Parathyroid adenoma (tissue), 2 donors: ENCODE measurements around the gene TMPRSS12.
A peak's percentile ranks its signal among the peaks of the same experiment; 100 is the strongest.

Experiments
- H2AFZ ChIP-seq: fragments of 300-600 bp; sonication (generic); one replicate; pipeline ENCODE4 v1.7.0; 2017; ENCODE audit warnings: antibody characterized with exemption, mild to moderate bottlenecking
- H3K27ac ChIP-seq: fragments of 300-600 bp; sonication (generic); one replicate; pipeline ENCODE4 v1.7.0; 2017
- H3K27me3 ChIP-seq: fragments of 300-600 bp; sonication (generic); one replicate; pipeline ENCODE4 v1.7.0; 2017; ENCODE audit warnings: low read length; ENCODE audit not compliant: control insufficient read depth, insufficient read depth
- H3K36me3 ChIP-seq: fragments of 300-600 bp; sonication (generic); one replicate; pipeline ENCODE4 v1.7.0; 2017; ENCODE audit warnings: low read length; ENCODE audit not compliant: control insufficient read depth, insufficient read depth
- H3K4me1 ChIP-seq: fragments of 300-600 bp; sonication (generic); one replicate; pipeline ENCODE4 v1.7.0; 2017; ENCODE audit warnings: control low read depth
- H3K4me2 ChIP-seq: fragments of 300-600 bp; sonication (generic); one replicate; pipeline ENCODE4 v1.7.0; 2017; ENCODE audit warnings: low read length
- H3K4me3 ChIP-seq: fragments of 300-600 bp; sonication (generic); one replicate; pipeline ENCODE4 v1.7.0; 2017; ENCODE audit warnings: low read depth, low read length
- H3K79me2 ChIP-seq: fragments of 300-600 bp; sonication (generic); one replicate; pipeline ENCODE4 v1.7.0; 2017; ENCODE audit warnings: control low read depth
- H3K9ac ChIP-seq: fragments of 300-600 bp; sonication (generic); one replicate; pipeline ENCODE4 v1.7.0; 2017; ENCODE audit warnings: mild to moderate bottlenecking
- H3K9me3 ChIP-seq: fragments of 300-600 bp; sonication (generic); one replicate; pipeline ENCODE4 v1.7.0; 2017; ENCODE audit warnings: low read length; ENCODE audit not compliant: control insufficient read depth
- CTCF ChIP-seq: fragments of 300-600 bp; sonication (generic); IDR thresholded peaks from one replicate; pipeline ENCODE4 v1.7.0; 2017; ENCODE audit warnings: antibody characterized with exemption, mild to moderate bottlenecking
- donor health status: primary hyperparathyroidism.

Gene TMPRSS12

DNA sequence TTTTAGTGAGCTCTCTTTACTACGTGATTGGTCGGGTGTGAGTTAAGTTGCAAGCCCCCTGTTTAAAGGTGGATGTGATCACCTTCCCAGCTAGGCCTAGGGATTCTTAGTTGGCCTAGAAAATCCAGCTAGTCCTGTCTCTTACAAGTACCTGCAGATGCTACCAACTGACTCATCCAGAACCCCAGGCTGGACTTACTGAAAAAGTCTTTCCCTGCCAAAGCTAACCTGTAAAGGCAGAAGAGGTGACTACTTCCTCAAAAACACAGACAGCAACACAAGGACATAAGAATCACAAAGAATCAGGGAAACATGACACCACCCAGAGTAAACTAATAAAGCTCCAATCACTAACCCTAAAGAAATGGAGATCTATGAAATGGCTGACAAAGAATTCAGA is 70.5 kb downstream of the TMPRSS12 start:
- TF ChIP-seq CTCF = no peak
- H3K27ac ChIP-seq = no peak overlapping the region

DNA sequence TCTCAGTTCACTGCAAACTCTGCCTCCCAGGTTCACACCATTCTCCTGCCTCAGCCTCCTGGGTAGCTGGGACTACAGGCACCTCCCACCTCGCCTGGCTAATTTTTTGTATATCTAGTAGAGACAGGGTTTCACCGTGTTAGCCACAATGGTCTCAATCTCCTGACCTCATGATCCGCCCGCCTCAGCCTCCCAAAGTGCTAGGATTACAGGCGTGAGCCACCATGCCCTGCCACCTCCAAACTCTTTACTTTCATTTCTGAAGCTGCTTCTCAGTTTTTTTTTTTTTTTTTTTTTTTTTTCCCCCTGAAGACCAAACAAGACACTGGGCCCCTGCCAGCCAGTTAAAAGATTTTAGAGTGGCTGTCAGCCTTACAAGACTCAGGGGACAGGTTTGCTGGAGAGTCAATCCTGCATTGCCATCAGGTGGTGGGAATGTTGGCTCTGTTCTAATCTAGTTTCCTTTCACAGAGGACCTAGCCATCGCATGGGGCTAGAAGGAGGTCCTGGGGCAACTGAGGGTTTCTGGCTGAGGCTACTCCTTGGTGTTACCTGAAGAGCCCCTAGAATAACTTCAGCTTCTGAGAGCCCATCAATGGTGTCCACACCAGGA is 72.3 kb downstream of the TMPRSS12 start:
- no peak overlapping the region for H2AFZ ChIP-seq
- no peak overlapping the region for H3K27ac ChIP-seq
- no peaks in the 10 kb centered on the region for H3K79me2 ChIP-seq
- H3K4me3 ChIP-seq = no peak overlapping the region
- no peak overlapping the region for H3K9ac ChIP-seq
- peaks cover 10% of the 10 kb centered on the region for H3K4me1 ChIP-seq
- no peaks in the 10 kb centered on the region for H3K36me3 ChIP-seq
- no peaks in the 10 kb centered on the region for H3K9me3 ChIP-seq
- H3K4me2 ChIP-seq = no peak overlapping the region
- H3K27me3 ChIP-seq = no peaks in the 10 kb centered on the region
- no peak for TF ChIP-seq CTCF

More for the DNA sequence above, 70.5 kb downstream of the TMPRSS12 start:
- H3K27me3 ChIP-seq = no peaks in the 10 kb centered on the region
- no peak overlapping the region for H2AFZ ChIP-seq
- H3K4me1 ChIP-seq = peaks cover 1% of the 10 kb centered on the region
- no peaks in the 10 kb centered on the region for H3K9me3 ChIP-seq
- no peaks in the 10 kb centered on the region for H3K36me3 ChIP-seq
- no peak overlapping the region for H3K4me3 ChIP-seq
- no peak overlapping the region for H3K9ac ChIP-seq
- H3K79me2 ChIP-seq = no peaks in the 10 kb centered on the region
- no peak overlapping the region for H3K4me2 ChIP-seq

GRCh38 chr12:50916292-50916691 is 73.6 kb downstream of the TMPRSS12 start:
- H3K9ac ChIP-seq = no peak overlapping the region
- no peak for TF ChIP-seq CTCF
- no peaks in the 10 kb centered on the region for H3K79me2 ChIP-seq
- no peak overlapping the region for H2AFZ ChIP-seq
- no peaks in the 10 kb centered on the region for H3K9me3 ChIP-seq
- H3K4me2 ChIP-seq = no peak overlapping the region
- peaks cover 10% of the 10 kb centered on the region for H3K4me1 ChIP-seq
- no peaks in the 10 kb centered on the region for H3K27me3 ChIP-seq
- no peaks in the 10 kb centered on the region for H3K36me3 ChIP-seq
- H3K4me3 ChIP-seq = no peak overlapping the region
- no peak overlapping the region for H3K27ac ChIP-seq

GRCh38 chr12:50918584-50919316 is 76.0 kb downstream of the TMPRSS12 start:
- Histone ChIP-seq H3K79me2 (no peaks in the 10 kb centered on the region), H3K36me3 (no peaks in the 10 kb centered on the region), H3K27ac (no peak overlapping the region), H3K4me2 (peak overlapping the region; percentile 12), H2AFZ (peak overlapping the region; percentile 50), H3K9ac (no peak overlapping the region), H3K27me3 (no peaks in the 10 kb centered on the region), H3K4me1 (peaks cover 21% of the 10 kb centered on the region), H3K9me3 (no peaks in the 10 kb centered on the region), H3K4me3 (no peak overlapping the region)
- no peak for TF ChIP-seq CTCF
